ENCODE data around the gene DNAH5. TPM values are rescaled to one million over a fixed set of nuclear protein-coding genes. Genes with fewer than 3 reads are reported as not detected.

Gene DNAH5
- total and polyA plus RNA-seq, 2 of the 8 experiments (the other 6 are each of a cell fraction or from before 2014, with no cell fraction given) = 0.30 to 0.73 TPM

DNA sequence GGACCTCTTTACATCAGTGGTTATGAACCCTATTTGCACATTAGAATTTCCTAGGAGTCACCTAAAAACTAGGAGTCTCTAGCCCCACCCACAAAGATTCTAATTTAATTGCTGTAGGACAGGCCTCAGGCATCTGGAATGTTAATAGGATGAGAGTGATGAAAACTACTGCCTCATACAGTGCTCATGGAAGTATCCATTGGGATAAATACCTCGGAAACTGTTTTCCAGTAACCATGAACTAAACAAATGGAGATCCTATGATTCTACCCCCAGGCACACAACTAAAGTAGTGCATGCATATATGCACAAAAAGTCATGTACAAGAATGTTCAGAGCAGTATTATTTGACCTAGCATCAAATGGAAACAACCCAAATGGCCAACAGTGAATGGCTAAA, 286.3 kb downstream of the DNAH5 start:
- no peak overlapping the region for H2AFZ ChIP-seq (ENCODE audit: low read length)
- CTCF ChIA-PET (ENCODE audit: partially characterized antibody) = interaction anchor here (1.4 kb wide), 1 partner anchor 180 kb away, joined by 3 read pairs; no protein-coding TSS in a partner anchor
- H4K5ac ChIP-seq (ENCODE audit: insufficient read length, low read depth, low read length) = no peak overlapping the region
- H3K27me3 ChIP-seq (replicated peaks in 1 of 4; ENCODE audit: control insufficient read depth in 3 of 4, extremely low read depth in 1 of 4, insufficient read depth in 3 of 4, low read length in 3 of 4) = no peaks in the 10 kb centered on the region
- no peak overlapping the region for H3K27ac ChIP-seq (ENCODE audit: low read depth, low read length)
- no peak overlapping the region for H4K91ac ChIP-seq (replicated peaks; ENCODE audit: insufficient read length, low read length)
- no peaks in the 10 kb centered on the region for H4K20me1 ChIP-seq (replicated peaks in 1 of 2; ENCODE audit: control insufficient read depth in 1 of 2, insufficient read depth in 2 of 2, low read length in 2 of 2)
- no peaks in the 10 kb centered on the region for H3K9me3 ChIP-seq (ENCODE audit: insufficient read depth in 2 of 2, low read depth in 1 of 2, low read length in 1 of 2)
- H3K4ac ChIP-seq (replicated peaks; ENCODE audit: insufficient read length, low read depth, low read length) = no peak overlapping the region
- H3K4me3 ChIP-seq (ENCODE audit: extremely low read depth in 1 of 4, insufficient read depth in 2 of 4, low read depth in 3 of 4, low read length in 4 of 4) = no peak overlapping the region
- POLR2A ChIA-PET (ENCODE audit: partially characterized antibody) = no interaction called here
- H3K79me2 ChIP-seq (ENCODE audit: control insufficient read depth in 1 of 2, insufficient read depth in 2 of 2, low read length in 2 of 2) = no peaks in the 10 kb centered on the region
- no peak overlapping the region for H3K23ac ChIP-seq (ENCODE audit: insufficient read length)
- H2BK120ac ChIP-seq (replicated peaks; ENCODE audit: low read depth, low read length) = no peak overlapping the region
- no peak overlapping the region for H2BK20ac ChIP-seq (ENCODE audit: low read length)
- 74% methylated on average over 1 of the region's 1 CpG; no CpG with 5 or more reads in 1 of the 2 experiments for WGBS, 2 experiments (ENCODE audit: extremely low coverage in 1 of 2, insufficient coverage in 1 of 2, insufficient read length in 1 of 2, insufficient replicate concordance in 2 of 2, low coverage in 1 of 2, low lambda C conversion rate in 2 of 2, missing lambda C conversion rate in 1 of 2)
- no peaks in the 10 kb centered on the region for H3K4me1 ChIP-seq (replicated peaks in 1 of 4; ENCODE audit: control insufficient read depth in 3 of 4, insufficient read depth in 4 of 4, low read length in 3 of 4)
- H3K18ac ChIP-seq (ENCODE audit: extremely low read depth, low read length) = no peak overlapping the region
- no peak overlapping the region for H3K56ac ChIP-seq (replicated peaks; ENCODE audit: insufficient read length, low read depth, low read length)
- H4K8ac ChIP-seq (ENCODE audit: extremely low read depth, insufficient read depth, low read length) = no peak overlapping the region
- no peak overlapping the region for H2AK5ac ChIP-seq (ENCODE audit: low read depth, low read length)
- H2BK12ac ChIP-seq (ENCODE audit: low read depth, low read length) = no peak overlapping the region
- no peak overlapping the region for H2BK15ac ChIP-seq (ENCODE audit: low read length)
- H3K14ac ChIP-seq (ENCODE audit: insufficient read length) = no peak overlapping the region
- H3K23me2 ChIP-seq (ENCODE audit: low read depth, low read length) = peaks cover 2% of the 10 kb centered on the region; the same call in 1 of the 2 replicates
- no peak overlapping the region for H3K9ac ChIP-seq (replicated peaks in 1 of 4; ENCODE audit: extremely low read depth in 1 of 4, low read depth in 3 of 4, low read length in 3 of 4)
- no peak overlapping the region for H2BK5ac ChIP-seq (ENCODE audit: low read depth, low read length)
- no peak overlapping the region for H3K4me2 ChIP-seq (ENCODE audit: insufficient read depth in 1 of 2, low read depth in 2 of 2, low read length in 2 of 2)
- DNase-seq (ENCODE audit: low read depth in 1 of 2, low spot score in 2 of 2) (no peak), FAIRE-seq (no peak)
- H3K36me3 ChIP-seq (ENCODE audit: control insufficient read depth in 2 of 4, insufficient read depth in 4 of 4, low read length in 3 of 4) = no peaks in the 10 kb centered on the region
- H3K79me1 ChIP-seq (ENCODE audit: low read depth, low read length) = no peaks in the 10 kb centered on the region
- TF ChIP-seq GABPA (IDR thresholded peaks at IDR 0.05; ENCODE audit: borderline replicate concordance, insufficient read depth, low read length) (no peak), YY1 (IDR thresholded peaks at IDR 0.05; ENCODE audit: low read depth, low read length) (no peak), SIX5 (IDR thresholded peaks at IDR 0.05; ENCODE audit: low read depth, low read length) (no peak), KDM5A (IDR thresholded peaks at IDR 0.05; ENCODE audit: low read length) (no peak), RFX5 (IDR thresholded peaks at IDR 0.05; ENCODE audit: borderline replicate concordance, low read depth, low read length) (no peak), SRF (IDR thresholded peaks at IDR 0.05; ENCODE audit: low read depth, low read length) (no peak), ZNF274 (IDR thresholded peaks at IDR 0.05; ENCODE audit: borderline replicate concordance, extremely low read depth, low read length) (no peak), CBX5 (IDR thresholded peaks at IDR 0.05; ENCODE audit: low read depth, low read length) (no peak), CREB1 (IDR thresholded peaks at IDR 0.05) (no peak), TAF1 (IDR thresholded peaks at IDR 0.05; ENCODE audit: low read depth, low read length) (no peak), TCF12 (IDR thresholded peaks at IDR 0.05; ENCODE audit: low read depth, low read length) (no peak), POU5F1 (IDR thresholded peaks at IDR 0.05; ENCODE audit: low read depth, low read length) (no peak), TBP (IDR thresholded peaks at IDR 0.05; ENCODE audit: low read depth, low read length) (no peak), TAF7 (optimal IDR thresholded peaks at IDR 0.05; ENCODE audit: borderline replicate concordance, low read depth, low read length) (no peak), PHF8 (conservative IDR thresholded peaks at IDR 0.05; ENCODE audit: low read depth, low read length) (no peak)

Measured in H1 (cell line).